Colonic mucosa (tissue), 4 donors: Measurements from ENCODE around the gene TMEM131. TPM values are rescaled to one million over a fixed set of nuclear protein-coding genes. Genes with fewer than 3 reads are reported as not detected.
"Not testable (repeated sequence)": the region's sequence is repeated elsewhere in the genome, so short reads cannot be mapped to it uniquely, and the experiment has no call there.

Experiments
- DNase-seq: peaks from one replicate; pipeline ENCODE4 v3.0.0-alpha.2; 2020
- H3K27ac ChIP-seq: fragments of 200-600 bp; one replicate; pipeline ENCODE4 v1.8.0; 2021
- H3K27me3 ChIP-seq: fragments of 200-600 bp; one replicate; pipeline ENCODE4 v1.8.0; 2021
- H3K36me3 ChIP-seq: fragments of 200-600 bp; one replicate; pipeline ENCODE4 v1.8.0; 2021
- H3K4me1 ChIP-seq: fragments of 200-600 bp; one replicate; pipeline ENCODE4 v1.8.0; 2021; ENCODE audit warnings: mild to moderate bottlenecking
- H3K4me3 ChIP-seq: fragments of 200-600 bp; one replicate; pipeline ENCODE4 v1.8.0; 2021
- H3K9ac ChIP-seq, 2 donors: one replicate each; pipeline ENCODE4 v1.7.0; 2013; ENCODE audit warnings: control low read depth in 2 of 2, low read depth in 2 of 2, low read length in 2 of 2
- H3K9me3 ChIP-seq: fragments of 200-600 bp; one replicate; pipeline ENCODE4 v1.8.0; 2021
- CTCF ChIP-seq: fragments of 200-600 bp; IDR thresholded peaks from one replicate; pipeline ENCODE4 v1.8.0; 2022; ENCODE audit warnings: antibody characterized with exemption, mild to moderate bottlenecking
- intact Hi-C: fragments of 100-400 bp; cut with DNase I; formaldehyde crosslinking; loops from one replicate; pipeline ENCODE4 v1.14.1; 2022
- total RNA-seq, 2 donors: library from RNA; stranded (reverse); fragmentation: NEBNext Ultra II Directional in 1 of 2; extraction: Animal tissue kit (Norgen Biotek cat#: 25700) in 1 of 2; gene quantifications; one replicate each; pipeline ENCODE4 v1.2.1, GENCODE V29; 2021
- donor health status: healthy.
- donor health status: DM: no; HTN: no; CAD: no.
- donor health status: DM: no; HTN: no; CAD: no.

The TMEM131 gene
- total RNA-seq: 10 to 100 TPM; 52.4 to 60.8 TPM

GRCh38 chr2:97995734-97996624 lies at the start of gene TMEM131:
Gene TMEM131, minus strand, starts transcription at chr2:97995948. Its CDS starts 286 bp downstream, at chr2:97995662.
- Histone ChIP-seq H3K27me3 (no peaks in the 10 kb centered on the region), H3K4me3 (peak within 1 kb of the TSS; percentile 66), H3K27ac (peak within 1 kb of the TSS; percentile 97), H3K9me3 (no peaks in the 10 kb centered on the region), H3K9ac (peak within 1 kb of the TSS; percentile 95 to 98), H3K36me3 (no peaks in the 10 kb centered on the region), H3K4me1 (no peaks in the 10 kb centered on the region)
- intact Hi-C loops: loop anchor here (10.0 kb wide), 1 partner anchor 191 kb away; no protein-coding TSS in a partner anchor
- no peak for TF ChIP-seq CTCF
- DNase-seq: peak; percentile 95

GRCh38 chr2:98044730-98045129 lies 49.0 kb upstream of the TMEM131 start:
- DNase-seq, intact Hi-C loops, H3K4me1 ChIP-seq, H3K9me3 ChIP-seq, H3K27ac ChIP-seq, H3K27me3 ChIP-seq, H3K4me3 ChIP-seq, H3K9ac ChIP-seq, H3K36me3 ChIP-seq: not testable (repeated sequence)

GRCh38 chr2:98043101-98043500 lies 47.4 kb upstream of the TMEM131 start:
- TF ChIP-seq CTCF: no peak
- intact Hi-C loops: no loop called here
- no peak overlapping the region for H3K4me3 ChIP-seq
- DNase-seq: no peak
- H3K36me3 ChIP-seq: no peaks in the 10 kb centered on the region
- no peaks in the 10 kb centered on the region for H3K4me1 ChIP-seq
- H3K9ac ChIP-seq: no peak overlapping the region
- H3K27ac ChIP-seq: no peak overlapping the region
- no peaks in the 10 kb centered on the region for H3K9me3 ChIP-seq
- H3K27me3 ChIP-seq: no peaks in the 10 kb centered on the region

- intact Hi-C loops: no loop called here
- no peak for TF ChIP-seq CTCF
- DNase-seq: no peak
- no peak overlapping the region for H3K4me3 ChIP-seq
- no peaks in the 10 kb centered on the region for H3K36me3 ChIP-seq
- H3K9me3 ChIP-seq: no peaks in the 10 kb centered on the region
- no peaks in the 10 kb centered on the region for H3K4me1 ChIP-seq
- peak overlapping the region in 1 of 2 donors; percentile 28 for H3K9ac ChIP-seq
- no peak overlapping the region for H3K27ac ChIP-seq
- no peaks in the 10 kb centered on the region for H3K27me3 ChIP-seq
Measured at GRCh38 chr2:98040331-98040939, 44.7 kb upstream of the TMEM131 start.

GRCh38 chr2:98039085-98039756 lies 43.5 kb upstream of the TMEM131 start:
- Histone ChIP-seq H3K36me3 (no peaks in the 10 kb centered on the region), H3K9ac (peak overlapping the region in 1 of 2 donors; percentile 28), H3K27me3 (no peaks in the 10 kb centered on the region), H3K27ac (no peak overlapping the region), H3K9me3 (no peaks in the 10 kb centered on the region), H3K4me3 (no peak overlapping the region), H3K4me1 (no peaks in the 10 kb centered on the region)
- no peak for TF ChIP-seq CTCF
- peak; percentile 82 for DNase-seq
- intact Hi-C loops: no loop called here
